Measurements from ENCODE around the gene GTF2F2.
A peak's percentile ranks its signal among the peaks of the same experiment; 100 is the strongest.
"Not testable (repeated sequence)": the region's sequence is repeated elsewhere in the genome, so short reads cannot be mapped to it uniquely, and the experiment has no call there.

The GTF2F2 gene

DNA sequence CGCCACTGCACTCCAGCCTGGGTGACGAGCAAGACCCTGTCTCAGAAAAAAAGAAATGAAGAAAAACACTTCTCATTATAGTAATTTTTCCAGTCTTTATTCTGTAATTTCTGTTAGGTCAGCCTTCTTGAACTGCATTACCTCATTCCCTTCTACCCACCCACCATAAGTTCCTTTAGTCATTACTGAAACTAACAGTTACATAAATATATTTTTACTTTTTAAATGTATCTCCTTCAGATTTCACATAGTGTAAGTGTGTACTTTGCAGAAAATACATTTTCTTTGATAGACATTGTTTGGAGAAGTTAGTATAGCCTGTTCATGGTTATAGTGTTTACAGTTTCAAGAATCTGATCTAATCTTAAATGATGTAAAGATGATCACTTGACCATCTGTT, 112.3 kb downstream of the GTF2F2 start:
- TF ChIP-seq CTCF (IDR thresholded peaks at IDR 0.05), result no peak
- no peak for DNase-seq (ENCODE audit: low spot score)
- H3K27ac ChIP-seq, result no peak overlapping the region
- H3K4me3 ChIP-seq, result no peak overlapping the region

GRCh38 chr13:45238945-45239795, 118.9 kb downstream of the GTF2F2 start:
- H3K27ac ChIP-seq, result no peak overlapping the region
- TF ChIP-seq CTCF (IDR thresholded peaks at IDR 0.05), result no peak
- H3K4me3 ChIP-seq, result no peak overlapping the region
- DNase-seq (ENCODE audit: low spot score), result no peak

DNA sequence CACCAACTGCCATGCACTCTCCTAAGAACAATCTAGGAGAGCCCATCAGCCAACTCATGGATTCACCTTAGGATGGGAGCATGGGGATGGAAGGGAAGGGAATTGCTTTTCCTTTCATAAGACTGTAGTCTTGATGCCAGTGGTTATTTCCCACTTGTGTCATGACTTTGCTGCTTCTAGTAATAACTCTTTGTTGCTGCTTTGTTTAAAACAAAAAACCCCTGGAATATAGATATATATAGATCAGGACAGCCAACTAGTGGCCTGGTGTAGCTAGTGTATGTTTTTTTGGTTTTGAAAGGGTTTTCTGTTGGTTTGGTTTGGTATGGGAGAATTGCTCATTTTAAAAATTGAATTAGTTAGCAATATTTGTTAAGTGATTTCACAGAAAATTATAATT, 119.8 kb downstream of the GTF2F2 start:
- H3K4me3 ChIP-seq, result no peak overlapping the region
- no peak for DNase-seq (ENCODE audit: low spot score)
- H3K27ac ChIP-seq, result no peak overlapping the region
- TF ChIP-seq CTCF (IDR thresholded peaks at IDR 0.05), result no peak

DNA sequence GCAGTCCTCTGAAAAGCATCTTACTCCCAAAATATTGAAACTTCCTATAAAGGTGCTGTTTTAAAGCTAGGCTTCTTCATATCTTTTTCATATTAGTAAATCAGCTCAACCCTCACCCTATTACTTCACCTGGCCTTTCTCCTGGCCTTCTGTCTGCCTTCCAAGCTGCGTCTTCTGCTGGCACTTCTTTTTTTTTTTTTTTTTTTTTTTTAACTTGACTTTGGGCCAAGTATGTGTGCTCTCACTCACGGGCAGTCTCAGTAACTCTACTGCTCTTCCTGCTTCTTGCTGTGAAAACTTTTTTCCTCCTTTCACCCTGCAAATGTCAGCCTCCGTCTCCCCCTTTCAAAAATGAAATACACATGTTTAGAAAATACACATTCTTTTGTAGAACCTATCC, 121.8 kb downstream of the GTF2F2 start:
- H3K4me3 ChIP-seq, result peak overlapping the region; percentile 26
- no peak for TF ChIP-seq CTCF (IDR thresholded peaks at IDR 0.05)
- H3K27ac ChIP-seq, result no peak overlapping the region
- no peak for DNase-seq (ENCODE audit: low spot score)

GRCh38 chr13:45242524-45242923, 122.2 kb downstream of the GTF2F2 start:
- no peak for DNase-seq (ENCODE audit: low spot score)
- Histone ChIP-seq H3K27ac (no peak overlapping the region), H3K4me3 (peak overlapping the region; percentile 26)
- TF ChIP-seq CTCF (IDR thresholded peaks at IDR 0.05), result no peak

GRCh38 chr13:45243077-45243476, 122.8 kb downstream of the GTF2F2 start:
- H3K27ac ChIP-seq, result no peak overlapping the region
- no peak overlapping the region for H3K4me3 ChIP-seq
- TF ChIP-seq CTCF (IDR thresholded peaks at IDR 0.05), result no peak
- no peak for DNase-seq (ENCODE audit: low spot score)

DNA sequence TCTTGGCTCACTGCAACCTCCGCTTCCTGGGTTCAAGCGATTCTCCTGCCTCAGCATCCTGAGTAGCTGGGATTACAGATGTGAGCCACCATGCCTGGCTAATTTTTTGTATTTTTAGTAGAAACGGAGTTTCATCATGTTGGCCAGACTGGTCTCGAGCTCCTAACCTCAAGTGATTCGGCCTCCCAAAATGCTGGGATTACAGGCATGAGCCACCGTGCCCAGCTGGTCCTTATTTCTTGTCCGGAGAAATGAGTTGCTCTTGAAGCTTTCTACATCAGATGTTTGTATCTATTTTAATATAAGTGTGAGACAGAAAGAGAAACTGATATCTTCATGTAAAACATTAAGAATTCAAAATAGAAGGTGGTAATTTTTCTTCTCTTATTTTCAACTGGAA, 124.4 kb downstream of the GTF2F2 start:
- not testable (repeated sequence) for H3K4me3 ChIP-seq; H3K27ac ChIP-seq; DNase-seq (ENCODE audit: low spot score)

Data from coronary artery (tissue), 2 donors.